Iris pigment epithelial cell (primary cell): ENCODE results near the gene CNBD2.
"Not testable (repeated sequence)": the region's sequence is repeated elsewhere in the genome, so short reads cannot be mapped to it uniquely, and the experiment has no call there.

Experiments used
- DNase-seq: peaks from one replicate; pipeline ENCODE4 v3.0.0-alpha.2; 2011; ENCODE audit warnings: low read depth

The CNBD2 gene

GRCh38 chr20:36063916-36064657 lies 95.7 kb downstream of the CNBD2 start:
- no peak for DNase-seq

DNA sequence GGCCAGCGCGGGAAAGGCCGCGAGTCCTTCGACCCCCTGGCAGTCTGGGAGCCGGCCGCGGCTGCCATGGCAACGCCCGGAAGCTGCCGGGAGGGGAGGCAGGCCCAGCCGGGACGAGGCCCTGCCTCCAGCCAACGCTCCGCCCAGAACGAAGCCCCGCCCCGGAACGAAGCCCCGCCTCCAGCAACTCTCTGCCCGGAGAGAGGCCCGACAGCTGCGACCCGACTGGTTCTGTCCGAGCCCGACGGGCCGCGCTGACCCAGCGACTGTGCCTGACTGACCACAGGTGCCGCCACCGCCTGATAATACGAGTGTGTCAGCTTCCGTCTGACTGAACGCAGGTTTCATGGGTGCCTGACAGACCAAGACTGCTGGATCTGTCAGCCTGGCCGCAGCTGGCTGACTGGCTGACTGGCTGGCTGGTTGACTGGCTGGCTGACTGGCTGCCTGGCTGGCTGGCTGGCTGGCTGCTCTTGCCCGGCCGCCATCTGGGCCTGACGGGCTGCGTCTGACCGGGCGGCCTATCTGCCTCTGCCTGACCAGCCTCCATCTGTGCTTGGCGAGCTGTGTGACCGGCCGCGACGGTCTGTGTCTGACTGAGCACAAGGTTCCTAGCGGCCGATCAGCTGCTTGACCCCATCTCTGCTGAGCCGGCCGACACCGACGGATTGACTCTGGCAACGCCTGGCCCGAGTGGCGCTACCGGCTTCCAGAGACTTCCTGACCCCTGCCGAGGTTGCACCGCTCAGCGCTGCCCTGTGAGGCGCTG lies 96.5 kb downstream of the CNBD2 start:
- DNase-seq, result peak; percentile 83

- DNase-seq, result no peak
Measured at GRCh38 chr20:36065427-36065998, 97.1 kb downstream of the CNBD2 start.

DNA sequence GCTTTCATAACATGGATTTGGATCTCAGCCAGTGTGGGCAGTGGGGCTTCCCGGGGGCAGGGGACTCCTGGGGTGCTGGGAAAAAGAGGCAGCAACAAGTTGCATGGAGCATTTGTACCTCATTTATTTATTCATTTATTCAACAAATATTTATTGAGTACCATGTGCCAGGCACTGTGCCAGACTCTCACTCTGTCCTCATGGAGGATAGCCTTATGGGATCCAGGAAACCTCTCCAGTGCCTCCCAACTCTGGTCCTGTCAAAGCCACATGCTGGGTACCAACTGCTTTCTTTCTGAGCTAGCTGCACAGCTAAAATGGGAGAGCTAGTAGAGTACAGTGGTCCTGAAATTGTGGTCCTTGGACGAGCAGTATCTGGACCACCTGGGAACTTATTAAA lies 98.4 kb downstream of the CNBD2 start:
- no peak for DNase-seq

- DNase-seq, result not testable (repeated sequence)
Measured at GRCh38 chr20:36068526-36068925, 100.1 kb downstream of the CNBD2 start.

GRCh38 chr20:36070451-36070850 lies 102.1 kb downstream of the CNBD2 start:
- no peak for DNase-seq

- no peak for DNase-seq
Measured at GRCh38 chr20:36071848-36072247, 103.5 kb downstream of the CNBD2 start.

DNA sequence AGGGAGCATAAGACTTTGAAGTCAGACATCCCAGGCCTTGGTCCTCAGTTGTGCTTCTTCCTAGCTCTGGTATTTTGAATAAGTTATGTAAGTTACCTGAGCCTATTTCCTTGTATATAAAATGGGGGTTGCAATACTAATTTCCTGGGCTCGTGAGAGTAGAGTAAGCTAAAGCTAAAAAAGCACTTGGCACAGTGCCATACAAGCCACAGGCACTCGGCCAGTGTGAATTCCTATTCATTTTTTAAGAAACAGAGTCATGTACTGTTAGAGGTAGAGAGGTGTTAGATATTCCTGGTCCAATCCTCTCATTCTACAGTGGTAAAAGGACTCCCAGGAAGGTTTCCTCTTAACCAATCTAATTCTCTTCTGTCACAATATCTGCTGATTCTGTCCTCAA lies 106.6 kb downstream of the CNBD2 start:
- DNase-seq, result peak; percentile 26

DNA sequence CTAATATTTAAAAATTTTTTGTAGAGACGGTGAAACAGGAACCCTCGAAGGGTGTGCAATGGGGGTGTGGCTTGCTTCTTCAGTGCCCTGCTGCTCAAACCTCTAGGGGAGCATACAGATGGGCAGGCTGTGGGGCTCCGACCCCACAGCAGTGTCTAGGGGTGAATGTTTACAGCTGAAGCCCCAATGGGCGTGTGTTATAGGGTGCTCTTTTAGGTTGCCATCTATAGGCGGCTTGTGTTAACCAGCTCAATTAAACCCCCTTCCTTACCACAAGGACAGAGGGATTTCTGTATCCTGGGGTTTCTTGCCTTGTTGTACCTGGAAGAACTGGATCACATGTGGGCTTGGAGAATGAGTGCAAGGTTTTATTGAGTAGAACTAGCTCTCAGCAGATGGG lies 109.4 kb downstream of the CNBD2 start:
- not testable (repeated sequence) for DNase-seq

DNA sequence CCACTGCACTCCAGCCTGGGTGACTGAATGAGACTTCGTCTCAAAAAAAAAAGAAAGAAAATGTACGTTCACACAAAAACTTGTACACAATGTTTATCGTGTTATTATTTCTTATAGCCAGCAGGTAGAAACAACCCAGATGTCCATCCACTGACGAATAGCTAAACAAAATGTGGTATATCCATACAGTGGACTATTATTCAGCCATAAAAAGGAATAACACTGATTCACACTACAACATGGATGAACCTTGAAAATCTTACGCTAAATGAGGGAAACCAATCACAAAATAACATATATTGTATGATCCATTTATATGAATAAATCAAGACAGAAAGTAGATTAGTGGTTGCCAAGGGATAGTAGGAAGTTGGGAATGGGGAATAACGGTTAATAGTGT lies 111.1 kb downstream of the CNBD2 start:
- DNase-seq, result no peak

- DNase-seq, result peak; percentile 45
Measured at GRCh38 chr20:36079984-36080383, 111.6 kb downstream of the CNBD2 start.
